Thyroid gland (tissue), 4 donors: ENCODE measurements around the gene ASIC1. TPM values are rescaled to one million over a fixed set of nuclear protein-coding genes. Genes with fewer than 3 reads are reported as not detected.

ENCODE experiments used
- DNase-seq, 2 donors: peaks; one replicate each; pipeline ENCODE4 v3.0.0-alpha.2; 2019
- H3K27ac ChIP-seq, 3 donors: fragments of 200-600 bp; sonication (generic); 1 replicate in 2 of 3; 2 replicates in 1 of 3; pipeline ENCODE4 v1.5.1; 2016 to 2019; ENCODE audit warnings: mild to moderate bottlenecking in 1 of 3, moderate library complexity in 1 of 3
- H3K27me3 ChIP-seq: fragments of 200-600 bp; sonication (generic); one replicate; pipeline ENCODE4 v1.5.1; 2019
- H3K36me3 ChIP-seq, 2 donors: fragments of 200-600 bp; sonication (generic); one replicate each; pipeline ENCODE4 v1.5.1; 2016 to 2019
- H3K4me1 ChIP-seq, 2 donors: fragments of 200-600 bp; sonication (generic); one replicate each; pipeline ENCODE4 v1.5.1; 2017 to 2019
- H3K4me3 ChIP-seq, 3 donors: fragments of 200-600 bp; sonication (generic); replicated peaks in 1 of 3; 1 replicate in 2 of 3; 2 replicates in 1 of 3; pipeline ENCODE4 v1.5.1; 2016; ENCODE audit warnings: mild to moderate bottlenecking in 1 of 3
- H3K9me3 ChIP-seq: fragments of 200-600 bp; sonication (generic); one replicate; pipeline ENCODE4 v1.5.1; 2017
- POLR2A ChIP-seq, 2 donors: fragments of 450-650 bp; IDR thresholded peaks; one replicate each; pipeline ENCODE4 v1.6.1; 2017; ENCODE audit warnings: antibody characterized with exemption in 2 of 2, mild to moderate bottlenecking in 2 of 2, moderate library complexity in 1 of 2
- WGBS, 2 donors: methylation state at CpG; one replicate each; pipeline ENCODE4 v1.1.5; 2017; 5-methylcytosine and 5-hydroxymethylcytosine counted together
- intact Hi-C: fragments of 100-400 bp; cut with DNase I; formaldehyde crosslinking; loops from one replicate; pipeline ENCODE4 v1.15.1; 2023
- total RNA-seq, 4 donors: library from RNA; depleted of rRNA; stranded (reverse); fragments of >200 nt; gene quantifications; one replicate each; pipeline ENCODE4 v1.2.3, GENCODE V29; 2016
- TF ChIP-seq, protein P1 (sequence below), 6 experiments: fragments of 200-600 bp in 3 of 6; fragments of 450-650 bp in 3 of 6; sonication (generic) in 3 of 6; IDR thresholded peaks; one replicate each; pipeline ENCODE4 v1.5.1; 2016 to 2019; ENCODE audit warnings: antibody characterized with exemption in 6 of 6, mild to moderate bottlenecking in 2 of 6, inconsistent platforms in 1 of 6, moderate library complexity in 1 of 6

The ASIC1 gene
- total RNA-seq, 4 donors from 2014 or later: 0.13 to 1.9 (median 0.43) TPM

DNA sequence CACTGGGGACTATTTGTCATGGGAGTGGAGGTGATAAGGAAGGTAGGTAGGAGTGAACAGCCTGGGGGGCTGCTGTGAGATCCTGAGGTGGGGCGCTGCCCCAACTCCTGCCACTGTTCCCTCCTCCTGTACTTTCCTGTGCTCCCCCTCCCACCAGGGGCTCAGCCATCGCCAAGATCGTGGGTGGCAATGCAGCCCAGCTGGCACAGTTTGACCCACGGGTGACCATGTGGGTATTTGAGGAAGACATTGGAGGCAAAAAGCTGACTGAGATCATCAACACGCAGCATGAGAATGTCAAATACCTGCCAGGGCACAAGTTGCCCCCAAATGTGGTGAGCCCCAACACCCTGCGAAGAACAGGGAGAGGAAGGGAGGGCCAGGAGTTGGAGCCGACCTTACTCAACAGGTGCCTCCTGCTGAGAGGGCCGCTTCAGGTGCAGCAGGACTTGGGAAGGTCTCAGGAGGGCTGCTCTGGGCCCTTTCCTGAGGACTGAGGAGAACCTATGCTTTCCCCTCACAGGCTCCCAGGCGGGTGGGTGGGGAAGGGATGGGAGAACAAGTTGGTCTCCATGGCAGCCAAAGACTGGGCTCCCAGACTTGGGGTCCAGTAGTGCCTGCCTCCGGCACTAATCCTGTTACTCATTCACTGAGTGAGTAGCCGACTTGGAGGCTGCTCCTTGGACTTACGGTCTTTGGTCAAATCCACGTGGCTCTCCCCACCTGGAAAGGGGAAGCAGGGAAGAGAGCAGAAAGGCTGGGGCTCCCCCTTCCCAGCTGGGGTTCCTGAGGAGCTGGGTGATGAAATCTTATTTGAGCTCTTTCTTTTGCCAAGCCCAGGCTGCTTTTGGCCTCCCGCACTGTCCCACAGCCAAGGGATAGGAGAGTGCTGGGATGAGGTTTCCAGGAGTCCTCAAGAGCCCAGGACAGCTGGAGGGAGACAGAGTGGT is 47.3 kb downstream of the ASIC1 start:
- Histone ChIP-seq H3K36me3 (peaks cover 3 to 5% of the 10 kb centered on the region in 2 donors), H3K27ac (no peak overlapping the region), H3K27me3 (no peaks in the 10 kb centered on the region), H3K4me3 (no peak overlapping the region), H3K9me3 (no peaks in the 10 kb centered on the region), H3K4me1 (peaks cover 10 to 20% of the 10 kb centered on the region in 2 donors)
- no peak for DNase-seq
- WGBS, 2 donors: 86 to 88% methylated on average over 11 to 13 of the region's 14 CpGs
- TF ChIP-seq, protein P1, sequence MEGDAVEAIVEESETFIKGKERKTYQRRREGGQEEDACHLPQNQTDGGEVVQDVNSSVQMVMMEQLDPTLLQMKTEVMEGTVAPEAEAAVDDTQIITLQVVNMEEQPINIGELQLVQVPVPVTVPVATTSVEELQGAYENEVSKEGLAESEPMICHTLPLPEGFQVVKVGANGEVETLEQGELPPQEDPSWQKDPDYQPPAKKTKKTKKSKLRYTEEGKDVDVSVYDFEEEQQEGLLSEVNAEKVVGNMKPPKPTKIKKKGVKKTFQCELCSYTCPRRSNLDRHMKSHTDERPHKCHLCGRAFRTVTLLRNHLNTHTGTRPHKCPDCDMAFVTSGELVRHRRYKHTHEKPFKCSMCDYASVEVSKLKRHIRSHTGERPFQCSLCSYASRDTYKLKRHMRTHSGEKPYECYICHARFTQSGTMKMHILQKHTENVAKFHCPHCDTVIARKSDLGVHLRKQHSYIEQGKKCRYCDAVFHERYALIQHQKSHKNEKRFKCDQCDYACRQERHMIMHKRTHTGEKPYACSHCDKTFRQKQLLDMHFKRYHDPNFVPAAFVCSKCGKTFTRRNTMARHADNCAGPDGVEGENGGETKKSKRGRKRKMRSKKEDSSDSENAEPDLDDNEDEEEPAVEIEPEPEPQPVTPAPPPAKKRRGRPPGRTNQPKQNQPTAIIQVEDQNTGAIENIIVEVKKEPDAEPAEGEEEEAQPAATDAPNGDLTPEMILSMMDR (IDR thresholded peaks at IDR 0.05): no peak
- TF ChIP-seq POLR2A (IDR thresholded peaks at IDR 0.05): no peak
- intact Hi-C loops: loop anchor here (10.0 kb wide), 1 partner anchor 210 kb away; no protein-coding TSS in a partner anchor

- Histone ChIP-seq H3K27ac (no peak overlapping the region), H3K36me3 (no peaks in the 10 kb centered on the region), H3K9me3 (no peaks in the 10 kb centered on the region), H3K4me1 (peaks cover 23 to 33% of the 10 kb centered on the region in 2 donors), H3K27me3 (no peaks in the 10 kb centered on the region), H3K4me3 (no peak overlapping the region)
- DNase-seq: no peak
- intact Hi-C loops: loop anchor here (10.0 kb wide), 1 partner anchor 209 kb away; no protein-coding TSS in a partner anchor
- WGBS, 2 donors: 93 to 96% methylated on average over 10 to 12 of the region's 12 CpGs
- TF ChIP-seq, protein P1 (IDR thresholded peaks at IDR 0.05): no peak
- no peak for TF ChIP-seq POLR2A (IDR thresholded peaks at IDR 0.05)
These were observed 48.6 kb downstream of the ASIC1 start for GRCh38 chr12:50105913-50106450.

DNA sequence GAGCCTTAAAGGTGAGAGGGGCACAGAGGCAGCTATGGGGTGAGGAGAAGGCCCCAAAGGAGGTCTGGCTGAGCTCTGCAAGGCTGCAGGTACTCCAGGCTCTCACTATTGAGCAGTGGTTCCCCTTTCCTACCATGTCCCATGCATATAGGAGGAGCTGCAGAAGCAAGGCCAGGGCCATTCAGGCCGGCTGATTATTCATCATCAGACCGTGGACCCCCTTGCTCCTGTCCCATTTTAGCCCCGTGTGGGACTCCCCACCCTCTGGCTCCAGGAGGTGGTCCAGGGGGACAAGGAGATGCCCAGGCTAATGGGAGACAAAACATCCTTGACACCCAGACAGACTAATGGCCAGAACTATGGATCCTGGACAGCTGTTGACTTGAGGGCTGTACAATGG is 49.5 kb downstream of the ASIC1 start:
- peaks cover 28 to 39% of the 10 kb centered on the region in 2 donors for H3K4me1 ChIP-seq
- no peaks in the 10 kb centered on the region for H3K9me3 ChIP-seq
- no peak overlapping the region for H3K27ac ChIP-seq
- H3K27me3 ChIP-seq: no peaks in the 10 kb centered on the region
- H3K36me3 ChIP-seq: no peaks in the 10 kb centered on the region
- intact Hi-C loops: loop anchor here (10.0 kb wide), 1 partner anchor 208 kb away; no protein-coding TSS in a partner anchor
- no peak for TF ChIP-seq POLR2A (IDR thresholded peaks at IDR 0.05)
- TF ChIP-seq, protein P1 (IDR thresholded peaks at IDR 0.05): no peak
- no peak for DNase-seq
- 90 to 96% methylated on average over 3 of the region's 3 CpGs for WGBS, 2 donors
- no peak overlapping the region for H3K4me3 ChIP-seq

- no peak for DNase-seq
- Histone ChIP-seq H3K36me3 (no peaks in the 10 kb centered on the region), H3K27me3 (no peaks in the 10 kb centered on the region), H3K27ac (no peak overlapping the region), H3K4me3 (no peak overlapping the region), H3K4me1 (peaks cover 28 to 39% of the 10 kb centered on the region in 2 donors), H3K9me3 (no peaks in the 10 kb centered on the region)
- intact Hi-C loops: loop anchor here (10.0 kb wide), 1 partner anchor 207 kb away; no protein-coding TSS in a partner anchor
- 80 to 85% methylated on average over 13 to 17 of the region's 17 CpGs for whole genome bisulfite sequencing, 2 donors
- no peak for TF ChIP-seq POLR2A (IDR thresholded peaks at IDR 0.05)
- TF ChIP-seq, protein P1 (IDR thresholded peaks at IDR 0.05): no peak
These were observed 50.2 kb downstream of the ASIC1 start for GRCh38 chr12:50107416-50108268.
